HepG2 (cell line): Measurements from ENCODE around the gene AP1S3. TPM values are rescaled to one million over a fixed set of nuclear protein-coding genes. Genes with fewer than 3 reads are reported as not detected.
A peak's percentile ranks its signal among the peaks of the same experiment; 100 is the strongest.

Experiments used
- AHDC1 ChIP-seq: sonication (generic); formaldehyde crosslinking; IDR thresholded peaks from 2 replicates; pipeline ENCODE4 v1.5.1; 2020; ENCODE audit warnings: mild to moderate bottlenecking, missing genetic modification reagents, borderline replicate concordance
- ARID2 ChIP-seq: sonication (generic); formaldehyde crosslinking; IDR thresholded peaks from 2 replicates; pipeline ENCODE4 v1.8.1; 2022; ENCODE audit warnings: mild to moderate bottlenecking, missing genetic modification reagents, borderline replicate concordance
- ARID5B ChIP-seq: IDR thresholded peaks from 2 replicates; pipeline ENCODE4 v1.4.0; 2020; ENCODE audit warnings: mild to moderate bottlenecking, missing genetic modification reagents
- GLMP ChIP-seq: sonication (generic); formaldehyde crosslinking; IDR thresholded peaks from 2 replicates; pipeline ENCODE4 v1.9.0; 2021; ENCODE audit warnings: missing genetic modification reagents, mild to moderate bottlenecking, borderline replicate concordance
- HNF4A ChIP-seq: sonication (generic); formaldehyde crosslinking; IDR thresholded peaks from 2 replicates; pipeline ENCODE4 v1.4.0; 2020; ENCODE audit warnings: missing genetic modification reagents
- SALL1 ChIP-seq: sonication (generic); formaldehyde crosslinking; IDR thresholded peaks from 2 replicates; pipeline ENCODE4 v1.8.0; 2022; ENCODE audit warnings: mild to moderate bottlenecking, missing genetic modification reagents
- SMAD3 ChIP-seq: sonication (generic); formaldehyde crosslinking; IDR thresholded peaks from 2 replicates; pipeline ENCODE4 v1.4.0; 2020; ENCODE audit warnings: missing genetic modification reagents
- SNRNP70 ChIP-seq: fragments of 200-400 bp; formaldehyde crosslinking; IDR thresholded peaks from 2 replicates; pipeline ENCODE4 v1.6.1; 2017; ENCODE audit warnings: mild to moderate bottlenecking, low read depth, low read length, moderate library complexity
- ZFP1 ChIP-seq: IDR thresholded peaks from 2 replicates; pipeline ENCODE4 v1.6.1; 2016
- ZNF121 ChIP-seq: sonication (generic); formaldehyde crosslinking; IDR thresholded peaks from 2 replicates; pipeline ENCODE4 v1.5.0; 2020; ENCODE audit warnings: mild to moderate bottlenecking, missing genetic modification reagents
- ZNF556 ChIP-seq: sonication (generic); formaldehyde crosslinking; IDR thresholded peaks from 2 replicates; pipeline ENCODE4 v1.4.0; 2020; ENCODE audit warnings: mild to moderate bottlenecking, missing genetic modification reagents, borderline replicate concordance
- ZNF850 ChIP-seq: sonication (generic); formaldehyde crosslinking; conservative IDR thresholded peaks from 2 replicates; pipeline ENCODE4 v1.9.0; 2021; ENCODE audit warnings: mild to moderate bottlenecking, missing genetic modification reagents
- polyA plus RNA-seq, 8 experiments: library from polyadenylated mRNA; depleted of rRNA in 3 of 8; stranded (reverse) in 7 of 8; unstranded in 1 of 8; fragments of >200 nt; fragmentation: Illumina TruSeq in 4 of 8; extraction: Trizol in 4 of 8; gene quantifications; 2 replicates each; pipeline versions ENCODE4 v1.2.1 to v1.2.3, GENCODE V29; 2011 to 2016; ENCODE audit warnings: low read depth in 4 of 8, missing spikeins in 1 of 8, mixed read lengths in 1 of 8; ENCODE audit not compliant: insufficient read depth in 1 of 8
- total RNA-seq, 5 experiments: library from RNA; depleted of rRNA; stranded (reverse); fragments of >200 nt; fragmentation: Illumina TruSeq; extraction: Trizol; gene quantifications; 2 replicates each; pipeline ENCODE4 v1.2.3, GENCODE V29; 2016; ENCODE audit warnings: low read depth in 1 of 5
- TF ChIP-seq, protein P1 (sequence below): IDR thresholded peaks from 2 replicates; pipeline ENCODE4 v1.6.1; 2012; ENCODE audit warnings: low read depth, low read length, improper control_type of control experiment

The AP1S3 gene
- total and polyA plus RNA-seq, 2 of the 13 experiments (the other 11 are each of a cell fraction or from before 2014, with no cell fraction given), result 3.0 to 16.3 TPM

GRCh38 chr2:223711596-223712326, 125.6 kb downstream of the AP1S3 start (continued):
- TF ChIP-seq GLMP, result no peak
- TF ChIP-seq ZNF850, result no peak
- no peak for TF ChIP-seq SNRNP70
- TF ChIP-seq ZNF121 (CRISPR knock-in tag), result no peak
- TF ChIP-seq ARID2 (CRISPR knock-in tag), result no peak
- TF ChIP-seq AHDC1 (CRISPR knock-in tag), result peak; percentile 54; the same call in 1 of the 2 replicates
- no peak for TF ChIP-seq ZFP1 (CRISPR knock-in tag)
- 0 out of 2 replicates have a peak, but pooled peaks have one; percentile 33 for TF ChIP-seq SMAD3 (CRISPR knock-in tag)
- TF ChIP-seq, protein P1, sequence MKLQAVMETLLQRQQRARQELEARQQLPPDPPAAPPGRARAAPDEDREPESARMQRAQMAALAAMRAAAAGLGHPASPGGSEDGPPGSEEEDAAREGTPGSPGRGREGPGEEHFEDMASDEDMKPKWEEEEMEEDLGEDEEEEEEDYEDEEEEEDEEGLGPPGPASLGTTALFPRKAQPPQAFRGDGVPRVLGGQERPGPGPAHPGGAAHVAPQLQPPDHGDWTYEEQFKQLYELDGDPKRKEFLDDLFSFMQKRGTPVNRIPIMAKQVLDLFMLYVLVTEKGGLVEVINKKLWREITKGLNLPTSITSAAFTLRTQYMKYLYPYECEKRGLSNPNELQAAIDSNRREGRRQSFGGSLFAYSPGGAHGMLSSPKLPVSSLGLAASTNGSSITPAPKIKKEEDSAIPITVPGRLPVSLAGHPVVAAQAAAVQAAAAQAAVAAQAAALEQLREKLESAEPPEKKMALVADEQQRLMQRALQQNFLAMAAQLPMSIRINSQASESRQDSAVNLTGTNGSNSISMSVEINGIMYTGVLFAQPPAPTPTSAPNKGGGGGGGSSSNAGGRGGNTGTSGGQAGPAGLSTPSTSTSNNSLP, result peak; percentile 78
- TF ChIP-seq ARID5B (CRISPR knock-in tag), result peak; percentile 77
- TF ChIP-seq SALL1 (CRISPR knock-in tag), result peak; percentile 38; the same call in 1 of the 2 replicates
- TF ChIP-seq ZNF556 (CRISPR knock-in tag), result peak; percentile 67; the same call in 1 of the 2 replicates
- TF ChIP-seq HNF4A (CRISPR knock-in tag), result peak; percentile 85
